HG03432 (cell line): ENCODE data around the gene AEBP1.

Experiments used
- ATAC-seq: cut with Tn5 transposase; IDR thresholded peaks from one replicate; pipeline ENCODE4 v1.9.1; 2021; ENCODE audit warnings: mild to moderate bottlenecking, moderate library complexity; ENCODE audit not compliant: unreplicated experiment

Gene AEBP1

GRCh38 chr7:44103923-44104859 is at the start of gene AEBP1:
TSS of gene AEBP1 (plus strand) at chr7:44104345. CDS start at chr7:44104666, 321 bp downstream.
- no peak for ATAC-seq

GRCh38 chr7:44056681-44057080 is 47.5 kb upstream of the AEBP1 start:
- ATAC-seq = no peak

- no peak for ATAC-seq
Measured at GRCh38 chr7:44057181-44057848, 46.8 kb upstream of the AEBP1 start.

GRCh38 chr7:44057849-44058758 is 46.0 kb upstream of the AEBP1 start:
- ATAC-seq = no peak

GRCh38 chr7:44058759-44059218 is 45.4 kb upstream of the AEBP1 start:
- no peak for ATAC-seq

- peak; percentile 67 for ATAC-seq
Measured at GRCh38 chr7:44059219-44060090, 44.7 kb upstream of the AEBP1 start.

GRCh38 chr7:44060091-44060947 is 43.8 kb upstream of the AEBP1 start:
- no peak for ATAC-seq

GRCh38 chr7:44060948-44061644 is 43.0 kb upstream of the AEBP1 start:
- no peak for ATAC-seq

GRCh38 chr7:44061645-44062179 is 42.4 kb upstream of the AEBP1 start:
- ATAC-seq = no peak

- no peak for ATAC-seq
Measured at GRCh38 chr7:44062180-44062902, 41.8 kb upstream of the AEBP1 start.

GRCh38 chr7:44062903-44063295 is 41.2 kb upstream of the AEBP1 start:
- no peak for ATAC-seq

- ATAC-seq = no peak
Measured at GRCh38 chr7:44063547-44063893, 40.6 kb upstream of the AEBP1 start.

- ATAC-seq = no peak
Measured at GRCh38 chr7:44063894-44064651, 40.1 kb upstream of the AEBP1 start.

- no peak for ATAC-seq
Measured at GRCh38 chr7:44064791-44065430, 39.2 kb upstream of the AEBP1 start.

GRCh38 chr7:44065431-44066110 is 38.6 kb upstream of the AEBP1 start, which contains the start of gene PGAM2:
TSS of gene PGAM2 (minus strand) at chr7:44065567. CDS start at chr7:44065529, 38 bp downstream.
- ATAC-seq = no peak

GRCh38 chr7:44066111-44066460 is 38.1 kb upstream of the AEBP1 start:
- ATAC-seq = no peak
